HG03460 (cell line): ENCODE results near the gene MIPOL1.
"Not testable (repeated sequence)": the region's sequence is repeated elsewhere in the genome, so short reads cannot be mapped to it uniquely, and the experiment has no call there.

ENCODE experiments used
- ATAC-seq: cut with Tn5 transposase; IDR thresholded peaks from one replicate; pipeline ENCODE4 v1.9.1; 2021; ENCODE audit not compliant: unreplicated experiment

MIPOL1 gene

DNA sequence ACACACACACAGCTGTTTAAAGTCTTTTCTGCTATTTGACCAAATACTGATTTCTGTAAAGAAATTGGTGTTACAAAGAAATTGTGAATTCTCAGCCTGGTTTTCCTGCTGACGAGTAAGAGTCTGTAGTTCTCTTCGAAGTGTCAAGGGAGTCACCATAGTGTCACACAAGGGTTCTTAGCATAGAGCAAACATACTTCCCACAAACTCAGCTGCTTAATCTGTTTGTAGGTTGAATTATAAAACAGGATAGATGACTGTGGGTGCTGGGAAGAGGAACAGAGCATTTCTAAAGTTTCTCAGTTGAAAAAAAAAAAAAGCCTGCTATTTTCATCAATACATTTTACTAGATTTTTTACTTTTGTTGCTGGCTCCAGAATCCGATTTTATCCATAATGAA lies 314.4 kb downstream of the MIPOL1 start:
- ATAC-seq = no peak

DNA sequence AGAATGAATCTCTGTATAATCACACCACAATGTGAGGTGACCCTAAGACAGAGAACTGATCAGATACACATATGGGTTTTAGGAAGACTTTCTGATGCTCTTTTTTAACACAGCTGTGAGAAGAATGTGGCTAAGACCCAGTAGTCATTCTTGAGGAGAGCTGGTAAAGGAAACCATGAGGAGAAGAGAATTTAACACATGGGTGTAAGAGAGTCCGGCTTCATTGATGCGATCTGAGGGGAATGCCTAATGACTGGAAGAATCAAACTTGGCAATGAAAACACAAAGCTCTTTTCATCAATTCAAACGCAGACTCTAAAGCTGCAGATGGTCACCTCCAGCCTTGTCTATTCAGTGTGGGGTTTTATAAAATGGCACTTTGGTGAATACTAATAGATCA lies 318.0 kb downstream of the MIPOL1 start:
- ATAC-seq = no peak

DNA sequence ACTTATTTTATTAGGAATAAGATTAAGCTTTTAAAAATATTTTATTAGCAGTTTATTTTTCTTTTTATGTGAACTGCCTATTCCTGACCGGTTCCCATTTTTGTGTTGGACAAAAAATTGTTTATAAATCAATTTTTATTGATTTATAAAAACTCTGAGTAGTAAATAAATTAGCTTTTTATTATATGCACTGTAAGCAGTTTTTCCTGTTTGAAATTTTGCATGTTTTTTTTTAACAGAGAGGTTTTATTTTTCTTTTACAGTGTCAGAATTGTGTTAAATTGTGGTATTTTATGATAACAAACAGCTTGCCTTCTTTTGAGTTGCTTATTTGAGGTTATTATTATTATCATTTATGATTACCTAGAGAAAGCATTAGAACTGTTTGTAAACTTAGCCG lies 329.3 kb downstream of the MIPOL1 start:
- ATAC-seq = no peak

DNA sequence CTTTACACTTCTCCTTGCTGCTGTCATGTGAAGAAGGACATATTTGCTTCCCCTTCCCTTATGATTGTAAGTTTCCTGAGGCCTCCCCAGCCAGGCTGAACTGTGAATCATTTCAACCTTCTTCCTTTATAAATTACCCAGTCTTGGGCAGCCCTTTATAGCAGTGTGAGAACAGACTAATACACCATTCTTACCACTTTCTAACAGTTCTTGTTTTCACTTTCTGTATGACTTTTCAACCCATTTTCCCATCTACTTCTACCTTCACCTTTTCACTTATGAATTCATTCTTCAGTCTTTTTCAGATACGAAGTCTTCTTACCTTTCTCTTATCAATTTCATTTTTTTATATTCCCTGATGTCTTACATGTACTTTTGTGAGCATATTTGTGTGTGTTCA lies 342.3 kb downstream of the MIPOL1 start:
- ATAC-seq = no peak

DNA sequence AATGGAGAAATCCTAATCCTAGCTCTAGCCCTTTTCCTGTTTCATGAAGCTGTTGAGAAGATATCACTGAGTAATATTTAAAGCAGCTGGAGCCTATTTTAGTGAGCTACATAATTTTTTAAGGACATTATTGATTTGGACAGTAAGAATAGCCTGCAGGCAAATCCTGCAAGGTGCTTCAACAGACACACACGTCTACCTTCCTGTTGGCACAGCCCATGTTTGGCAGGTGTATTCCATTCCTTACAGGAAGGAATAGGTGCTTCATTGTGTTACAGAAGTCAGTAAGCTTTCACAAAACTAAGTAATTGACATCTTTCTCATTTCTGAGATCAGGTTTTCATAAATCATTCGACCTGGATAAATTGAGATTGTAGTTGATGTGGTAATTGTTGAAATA lies 346.7 kb downstream of the MIPOL1 start:
- no peak for ATAC-seq

DNA sequence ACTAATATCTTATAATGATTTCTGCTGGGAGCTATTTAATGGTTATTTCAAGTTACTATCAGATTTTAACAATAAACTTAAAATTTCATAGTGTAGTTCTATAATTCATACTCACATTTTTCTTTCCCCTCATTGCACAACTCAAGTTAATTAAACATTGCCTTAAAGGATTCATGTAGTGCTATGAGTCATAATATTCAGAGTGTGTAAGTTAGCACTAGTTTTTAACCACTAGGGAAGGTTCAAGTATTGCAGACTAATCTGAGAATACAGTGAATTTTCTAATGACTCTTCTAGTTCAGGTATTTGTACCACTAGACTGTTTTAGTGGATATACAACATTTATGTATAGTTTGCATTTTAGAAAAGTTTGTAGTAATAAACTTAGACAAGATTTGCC lies 347.4 kb downstream of the MIPOL1 start:
- ATAC-seq = no peak

DNA sequence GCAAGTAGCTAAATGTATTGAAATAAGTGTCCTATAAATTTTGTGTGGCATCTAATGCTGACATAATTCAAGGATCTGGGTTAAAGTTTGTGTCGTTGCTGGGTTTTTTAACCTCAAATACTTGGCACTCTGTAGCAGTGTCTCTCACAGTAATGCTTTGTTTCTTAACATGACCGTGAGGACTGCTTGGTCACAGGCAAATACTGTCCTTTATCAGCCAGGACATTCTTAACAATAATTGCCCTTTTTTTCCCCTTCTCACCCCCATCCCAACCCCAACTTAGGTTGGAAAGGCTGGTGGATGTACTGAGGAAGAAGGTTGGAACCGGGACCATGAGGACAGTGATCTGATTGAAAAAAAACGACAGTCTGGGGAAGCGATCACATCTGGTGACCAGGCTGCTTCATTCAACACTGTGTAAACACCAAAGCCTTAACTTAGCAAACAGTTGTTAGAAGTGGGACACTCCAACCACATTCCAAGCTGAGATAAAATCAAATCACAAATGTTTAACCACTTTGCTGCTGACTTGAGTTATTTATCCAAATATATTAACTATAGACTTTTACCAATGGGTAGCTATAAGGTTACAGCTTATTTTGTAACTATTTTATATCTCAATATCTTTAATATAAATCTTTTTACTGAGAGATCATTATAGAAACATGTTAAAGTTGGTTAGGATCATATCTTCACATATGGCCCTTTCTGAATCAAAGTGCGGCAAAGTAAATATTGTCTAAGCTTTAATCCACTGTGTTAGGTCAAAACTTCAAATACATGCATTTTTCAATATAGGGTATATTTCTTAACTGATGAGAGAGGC lies 349.1 kb downstream of the MIPOL1 start:
- no peak for ATAC-seq

DNA sequence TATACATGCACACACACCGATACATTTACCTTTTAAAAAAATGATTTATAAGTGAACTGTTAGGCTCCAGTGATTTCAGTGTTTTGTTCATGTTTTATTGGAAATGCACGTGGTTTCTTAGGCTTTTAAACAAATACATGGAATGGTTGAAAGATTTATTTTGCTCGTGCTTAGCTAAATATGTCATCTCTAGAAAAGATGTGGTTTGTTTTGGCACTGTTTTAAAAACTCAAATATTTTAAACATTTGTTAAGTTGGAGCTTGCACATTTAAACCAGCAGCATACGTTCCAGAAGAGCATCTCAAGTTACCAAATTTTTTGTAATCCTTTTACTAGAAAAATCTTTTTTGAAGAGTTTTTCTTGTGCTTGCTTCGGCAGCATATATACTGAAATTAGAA lies 352.8 kb downstream of the MIPOL1 start:
- no peak for ATAC-seq

DNA sequence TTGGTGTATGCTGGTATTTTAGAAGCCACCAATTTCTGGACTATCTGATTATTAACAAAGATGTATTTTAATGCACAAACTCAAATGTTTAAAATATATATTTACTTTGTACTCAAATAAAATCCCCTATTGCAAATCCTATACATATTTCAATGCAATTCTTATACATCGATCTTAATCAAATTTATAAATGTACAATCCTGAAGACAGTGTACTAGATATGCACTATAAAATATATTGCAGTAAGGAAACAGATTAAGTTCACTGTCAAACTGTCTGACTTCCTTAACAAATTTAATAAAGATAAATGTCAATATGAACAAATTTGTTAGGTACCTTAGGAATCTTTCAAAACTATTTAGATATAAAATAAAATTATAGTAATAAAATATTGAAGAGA lies 353.4 kb downstream of the MIPOL1 start:
- ATAC-seq = no peak

DNA sequence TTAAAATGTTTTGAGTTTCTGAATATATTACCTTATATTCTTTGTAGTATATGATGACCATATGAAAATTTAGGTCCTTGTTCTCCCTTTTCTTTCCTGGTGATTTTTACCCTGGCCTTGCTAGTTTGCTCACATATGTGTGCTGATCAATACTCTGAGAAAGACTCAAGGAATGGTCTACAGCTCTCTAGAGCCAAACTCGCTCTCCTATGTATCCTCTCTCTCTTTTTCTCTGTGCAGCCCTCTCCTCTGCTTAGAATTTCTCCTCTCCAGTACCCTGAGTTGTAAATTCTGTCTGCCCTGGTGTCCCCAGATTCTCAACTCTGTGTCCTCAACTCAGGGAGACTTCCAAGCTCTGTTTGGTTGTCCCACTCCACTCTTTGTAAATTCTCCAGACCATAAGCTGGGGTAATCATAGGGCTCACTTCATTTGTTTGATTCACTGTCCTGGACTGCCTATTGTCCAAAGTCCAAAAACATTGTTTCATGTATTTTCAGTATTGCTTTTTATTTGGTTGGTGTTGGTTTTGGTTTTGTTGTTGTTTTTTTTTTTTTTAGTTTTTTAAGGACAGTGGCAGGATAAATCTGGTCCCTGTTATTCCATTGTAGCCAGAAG lies 356.3 kb downstream of the MIPOL1 start:
- no peak for ATAC-seq

DNA sequence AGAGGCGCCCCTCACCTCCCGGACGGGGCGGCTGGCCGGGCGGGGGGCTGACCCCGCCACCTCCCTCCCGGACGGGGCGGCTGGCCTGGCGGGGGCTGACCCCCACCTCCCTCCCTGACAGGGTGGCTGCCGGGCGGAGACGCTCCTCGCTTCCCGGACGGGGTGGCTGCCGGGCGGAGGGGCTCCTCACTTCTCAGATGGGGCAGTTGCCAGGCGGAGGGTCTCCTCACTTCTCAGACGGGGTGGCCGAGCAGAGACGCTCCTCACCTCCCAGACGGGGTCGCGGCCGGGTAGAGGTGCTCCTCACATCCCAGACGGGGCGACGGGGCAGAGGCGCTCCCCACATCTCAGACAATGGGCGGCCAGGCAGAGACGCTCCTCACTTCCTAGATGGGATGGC lies 357.9 kb downstream of the MIPOL1 start:
- ATAC-seq = not testable (repeated sequence)

DNA sequence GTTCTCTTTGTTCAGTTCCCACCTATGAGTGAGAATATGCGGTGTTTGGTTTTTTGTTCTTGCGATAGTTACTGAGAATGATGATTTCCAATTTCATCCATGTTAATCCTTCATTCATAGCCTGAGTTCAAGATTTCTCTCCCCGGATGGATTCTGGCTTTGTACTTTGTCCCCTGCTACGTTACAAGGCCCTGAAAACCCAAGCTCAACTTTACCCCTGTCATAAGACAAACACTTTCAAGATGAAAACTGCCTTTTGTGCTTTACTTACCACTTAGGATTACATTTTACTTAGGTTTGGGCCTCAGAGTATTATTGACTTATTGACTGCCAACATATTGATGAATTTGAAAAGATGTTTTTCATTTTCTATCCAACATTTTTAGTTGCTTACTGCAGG lies 361.0 kb downstream of the MIPOL1 start:
- ATAC-seq = no peak

DNA sequence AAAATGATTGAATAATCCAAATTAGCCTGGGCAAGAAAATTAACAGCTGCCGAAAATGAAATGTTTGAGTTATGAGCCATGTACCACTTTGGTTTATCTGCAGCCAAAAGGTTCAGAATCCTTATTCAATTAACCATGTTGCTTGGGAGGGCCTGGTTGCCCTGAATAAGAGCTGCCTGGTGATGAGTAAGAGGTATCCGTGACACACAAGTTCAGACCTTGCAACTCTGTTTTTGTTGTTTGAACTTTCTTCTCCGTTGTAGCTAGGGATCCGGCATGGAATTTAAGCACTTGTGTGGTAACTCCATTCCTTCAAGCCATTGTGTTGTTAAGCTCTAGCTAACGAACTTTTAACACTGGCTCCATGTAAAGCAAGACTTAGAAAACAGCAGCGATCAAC lies 361.6 kb downstream of the MIPOL1 start:
- no peak for ATAC-seq

DNA sequence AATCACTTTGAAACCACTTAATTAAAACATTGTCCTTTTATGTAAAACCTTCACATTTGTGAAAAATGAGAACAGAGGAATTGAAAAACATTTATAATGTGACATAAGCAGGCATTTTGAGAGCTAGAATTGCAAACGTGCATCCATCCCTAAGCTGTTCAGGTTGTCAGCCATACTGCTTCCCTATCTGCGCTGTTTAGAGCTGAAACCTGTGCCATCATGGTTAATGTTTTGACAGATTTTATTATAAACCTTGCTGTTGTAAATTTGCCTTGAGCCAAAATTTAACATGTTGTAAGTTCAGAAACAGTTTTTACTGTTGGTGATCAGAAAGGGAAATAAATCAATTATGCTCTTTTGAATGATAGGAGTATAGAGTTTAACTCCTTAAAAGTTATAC lies 365.5 kb downstream of the MIPOL1 start:
- ATAC-seq = no peak

DNA sequence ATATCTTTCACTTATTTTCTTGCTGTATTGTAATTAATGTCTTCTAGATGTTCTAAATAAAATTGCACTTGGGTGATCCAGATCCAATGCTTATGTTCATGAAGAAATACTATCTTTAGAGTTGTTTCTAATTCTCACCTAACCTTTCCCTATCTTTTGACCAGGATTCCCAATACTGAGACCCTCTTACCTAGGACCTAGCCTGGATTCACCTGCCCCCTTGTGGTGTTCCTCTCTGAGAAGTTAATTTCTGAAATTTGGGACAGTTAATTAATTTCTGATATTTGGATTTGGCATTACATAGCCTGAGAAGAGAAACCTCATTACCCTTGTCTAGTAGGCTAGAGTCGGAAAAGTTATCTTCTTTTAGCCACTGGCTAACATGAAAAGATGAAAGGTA lies 367.8 kb downstream of the MIPOL1 start:
- ATAC-seq = no peak

DNA sequence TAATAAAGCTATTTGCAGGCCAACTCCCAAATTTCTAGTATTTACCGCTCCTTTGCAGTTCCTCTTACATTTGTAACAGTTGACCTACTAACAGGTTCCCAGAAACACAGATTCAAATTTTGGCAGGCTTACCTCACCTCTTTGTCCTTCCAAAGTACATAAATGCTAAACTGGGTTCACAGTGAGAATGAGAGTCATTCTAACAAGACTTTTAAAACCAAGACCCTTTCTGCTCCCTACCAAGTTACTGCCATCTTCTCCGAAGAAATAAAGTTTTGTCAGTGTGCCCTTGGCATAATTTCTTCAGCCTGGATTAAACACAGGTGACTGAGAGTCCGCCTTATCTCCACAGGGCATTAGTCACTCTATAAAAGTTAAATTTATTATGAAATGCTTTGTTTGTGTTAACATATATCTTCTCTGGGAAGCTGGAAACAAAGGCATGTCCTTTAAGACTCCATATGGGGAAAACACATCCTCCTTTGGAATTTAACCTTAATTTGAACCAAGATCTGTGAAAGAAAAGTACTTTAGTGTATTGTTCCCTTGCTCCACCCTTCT lies 369.2 kb downstream of the MIPOL1 start:
- ATAC-seq = no peak

DNA sequence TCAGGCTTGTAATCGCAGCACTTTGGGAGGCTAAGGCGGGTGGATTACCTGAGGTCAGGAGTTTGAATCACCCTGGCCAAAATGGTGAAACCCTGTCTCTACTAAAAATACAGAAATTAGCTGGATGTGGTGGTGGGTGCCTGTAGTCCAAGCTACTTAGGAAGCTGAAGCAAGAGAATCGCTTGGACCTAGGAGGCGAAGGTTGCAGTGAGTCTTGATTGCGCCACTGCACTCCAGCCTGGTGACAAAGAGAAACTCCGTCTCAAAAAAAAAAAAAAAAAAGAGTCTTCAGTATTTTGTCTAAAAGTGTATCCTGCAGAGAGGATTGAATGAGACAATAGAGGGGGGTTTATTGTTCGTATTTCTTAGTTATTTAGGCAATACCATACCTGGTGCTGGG lies 372.0 kb downstream of the MIPOL1 start:
- no peak for ATAC-seq

DNA sequence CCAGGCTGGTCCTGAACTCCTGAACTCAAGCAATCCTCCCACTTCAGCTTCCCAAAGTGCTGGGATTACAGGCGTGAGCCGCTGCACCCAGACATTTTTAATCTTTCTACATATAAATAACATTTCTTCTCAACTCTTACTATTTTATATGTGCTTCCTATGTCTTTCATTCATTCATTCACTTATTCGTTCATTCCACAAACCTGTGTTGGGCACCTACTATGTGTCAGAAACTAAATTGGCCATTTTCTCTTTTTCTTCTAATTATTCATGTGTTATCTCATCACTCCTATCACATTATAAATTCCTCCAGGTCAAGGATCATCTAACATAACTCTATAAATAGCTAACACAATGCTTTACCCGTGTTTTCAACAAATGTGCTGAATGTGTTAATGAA lies 373.7 kb downstream of the MIPOL1 start:
- no peak for ATAC-seq

DNA sequence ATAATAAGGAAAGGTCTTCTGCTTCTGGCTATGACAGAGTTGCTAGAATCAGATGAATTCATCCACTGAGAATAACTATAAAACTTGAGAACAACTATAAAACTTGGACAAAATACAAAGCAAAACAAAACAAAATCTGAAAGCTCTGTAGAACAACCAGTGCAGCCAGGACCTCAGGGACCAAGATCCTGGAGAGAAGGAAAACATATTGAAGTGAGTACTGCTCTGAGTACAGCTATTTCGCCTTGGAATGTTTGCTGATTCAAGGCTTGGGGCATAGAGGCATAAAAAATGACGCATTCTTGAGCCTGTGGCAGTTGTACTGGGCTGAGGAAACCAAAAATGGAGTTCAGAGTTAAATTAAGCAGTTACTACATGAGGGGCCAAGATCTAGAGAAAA lies 375.6 kb downstream of the MIPOL1 start:
- ATAC-seq = no peak

DNA sequence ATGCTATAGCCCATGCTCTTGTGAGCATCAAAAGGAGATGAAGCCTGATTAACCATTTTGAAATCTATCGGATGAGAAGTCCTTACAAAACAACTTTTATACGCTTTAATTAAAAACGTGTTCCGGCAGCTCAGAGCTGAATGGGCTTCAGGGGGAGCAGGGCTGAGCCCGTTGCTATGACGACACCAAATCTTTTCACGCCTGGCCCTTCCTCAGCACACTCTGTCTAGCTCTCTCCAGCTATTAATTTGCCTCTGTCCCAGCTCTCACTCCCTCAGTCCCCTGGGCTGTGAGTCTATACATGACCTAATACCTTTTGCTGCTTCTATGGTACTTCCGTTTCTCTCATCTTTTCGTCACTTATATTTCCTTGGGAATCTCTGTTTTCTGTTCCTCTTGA lies 381.5 kb downstream of the MIPOL1 start:
- ATAC-seq = no peak

DNA sequence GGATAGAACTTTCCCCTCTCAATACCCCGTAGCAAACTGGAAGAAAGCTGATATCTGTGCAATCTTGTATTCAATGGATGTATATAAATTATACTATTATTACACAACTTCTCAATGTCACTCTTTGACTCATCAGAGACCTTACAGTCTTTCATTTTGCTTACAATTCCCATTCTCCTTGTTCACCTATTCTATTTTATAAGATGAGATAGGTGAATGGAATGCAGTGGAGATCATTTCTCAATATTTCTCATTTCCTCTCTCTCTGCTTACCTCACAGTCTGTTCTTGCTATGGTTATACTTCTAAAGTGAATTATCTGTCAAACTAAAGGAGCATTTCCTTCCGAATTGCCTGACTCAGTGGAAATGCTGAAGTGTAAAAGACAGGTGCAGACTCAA lies 382.4 kb downstream of the MIPOL1 start:
- no peak for ATAC-seq

DNA sequence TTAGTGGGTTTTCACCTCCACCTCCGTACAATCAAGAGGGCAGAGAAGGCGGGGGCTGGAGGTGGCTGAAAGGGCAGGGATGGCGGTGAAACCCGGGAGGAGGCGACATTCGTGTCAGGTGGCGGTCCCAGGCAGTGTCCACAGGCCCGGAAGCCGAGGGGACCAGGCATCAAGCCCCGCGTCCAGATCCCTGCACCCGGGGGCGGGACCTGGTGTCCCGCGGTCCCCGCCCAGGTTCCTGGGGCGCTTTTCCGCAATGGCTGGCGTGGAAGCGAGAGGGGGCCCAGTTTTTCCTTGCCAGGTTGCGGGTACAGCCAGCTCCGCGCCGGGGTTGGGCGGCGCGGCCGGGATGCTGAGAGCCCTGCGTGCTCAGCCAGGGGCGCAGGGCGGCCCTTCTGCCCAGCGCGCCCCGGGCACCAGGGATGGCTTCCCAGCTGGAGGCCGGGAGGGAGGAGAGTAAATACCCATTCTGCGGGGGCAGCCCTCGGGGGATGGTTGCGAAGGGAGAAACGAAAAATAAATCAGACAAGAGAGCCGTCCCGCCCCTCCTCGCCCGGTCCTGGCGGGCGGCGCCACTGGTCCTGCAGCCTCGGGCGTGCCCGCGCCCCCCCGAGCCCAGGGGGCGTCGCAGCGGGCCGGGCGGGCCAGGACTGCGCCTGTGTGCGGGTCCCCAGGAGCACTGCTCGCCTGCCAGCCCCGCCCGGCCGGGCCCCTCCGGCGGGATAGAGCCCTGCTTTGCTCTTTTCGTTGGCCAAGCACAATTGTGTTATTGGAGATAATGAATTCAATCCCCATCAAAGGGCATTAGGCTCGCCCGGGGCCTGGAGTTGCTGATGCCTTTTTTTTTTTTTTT lies 385.8 kb downstream of the MIPOL1 start:
- no peak for ATAC-seq
